Mesendoderm (in vitro differentiated cells): Measurements from ENCODE around the gene VPS18.

Experiments used
- DNase-seq: peaks from one replicate; pipeline ENCODE4 v3.0.0; 2013
- H2AK5ac ChIP-seq: 2 replicates; pipeline ENCODE4 v1.6.1; 2013; ENCODE audit warnings: low read length, inconsistent platforms
- H2BK120ac ChIP-seq: 2 replicates; pipeline ENCODE4 v1.6.1; 2013; ENCODE audit warnings: low read depth, mild to moderate bottlenecking, low read length, moderate library complexity, mixed read lengths
- H2BK15ac ChIP-seq: replicated peaks from 2 replicates; pipeline ENCODE4 v1.6.1; 2013; ENCODE audit warnings: low read depth, mild to moderate bottlenecking, moderate library complexity
- H2BK5ac ChIP-seq: 2 replicates; pipeline ENCODE4 v1.6.1; 2013; ENCODE audit warnings: low read length, inconsistent platforms
- H3K18ac ChIP-seq: 2 replicates; pipeline ENCODE4 v1.6.1; 2013; ENCODE audit warnings: mild to moderate bottlenecking, low read length, mixed read lengths
- H3K23ac ChIP-seq: one replicate; pipeline ENCODE4 v1.6.1; 2013; ENCODE audit warnings: low read length
- H3K27ac ChIP-seq: 2 replicates; pipeline ENCODE4 v1.5.1; 2013; ENCODE audit warnings: low read depth, mild to moderate bottlenecking, inconsistent platforms, low read length, moderate library complexity
- H3K27me3 ChIP-seq: 2 replicates; pipeline ENCODE4 v1.6.1; 2013; ENCODE audit warnings: low read length, control low read depth, mild to moderate bottlenecking, inconsistent platforms; ENCODE audit not compliant: insufficient read depth, poor library complexity
- H3K36me3 ChIP-seq: 2 replicates; pipeline ENCODE4 v1.6.1; 2013; ENCODE audit warnings: low read length, inconsistent platforms; ENCODE audit not compliant: control insufficient read depth, insufficient read depth
- H3K4ac ChIP-seq: one replicate; pipeline ENCODE4 v1.6.1; 2013; ENCODE audit warnings: low read depth, mild to moderate bottlenecking, low read length, moderate library complexity
- H3K4me1 ChIP-seq: 2 replicates; pipeline ENCODE4 v1.6.1; 2013; ENCODE audit warnings: low read depth, low read length, inconsistent platforms; ENCODE audit not compliant: control insufficient read depth
- H3K4me2 ChIP-seq: 2 replicates; pipeline ENCODE4 v1.6.1; 2013; ENCODE audit warnings: low read length
- H3K4me3 ChIP-seq: 2 replicates; pipeline ENCODE4 v1.5.1; 2013; ENCODE audit warnings: mild to moderate bottlenecking, low read length
- H3K56ac ChIP-seq: one replicate; pipeline ENCODE4 v1.6.1; 2013; ENCODE audit warnings: low read length
- H3K79me1 ChIP-seq: 2 replicates; pipeline ENCODE4 v1.6.1; 2013; ENCODE audit warnings: low read length, inconsistent platforms
- H3K79me2 ChIP-seq: 2 replicates; pipeline ENCODE4 v1.6.1; 2013; ENCODE audit warnings: mild to moderate bottlenecking, low read length; ENCODE audit not compliant: control insufficient read depth, insufficient read depth
- H3K9ac ChIP-seq: 2 replicates; pipeline ENCODE4 v1.6.1; 2013; ENCODE audit warnings: low read length, inconsistent platforms
- H4K5ac ChIP-seq: one replicate; pipeline ENCODE4 v1.6.1; 2013; ENCODE audit warnings: low read length
- H4K8ac ChIP-seq: one replicate; pipeline ENCODE4 v1.6.1; 2013; ENCODE audit warnings: low read depth, mild to moderate bottlenecking, control low read depth, low read length, moderate library complexity
- WGBS: extraction: QIAGEN DNeasy Blood & Tissue Kit; methylation state at CpG from one replicate; pipeline ENCODE4 v1.1.7; 2013; ENCODE audit warnings: low lambda C conversion rate, missing lambda C conversion rate; ENCODE audit not compliant: insufficient coverage; ENCODE audit errors: extremely low coverage; 5-methylcytosine and 5-hydroxymethylcytosine counted together

Gene VPS18

GRCh38 chr15:40906991-40907802 is 12.9 kb downstream of the VPS18 start:
- no peak overlapping the region for H3K27ac ChIP-seq
- no peaks in the 10 kb centered on the region for H3K79me2 ChIP-seq
- no peak overlapping the region for H4K8ac ChIP-seq
- H4K5ac ChIP-seq, result no peak overlapping the region
- no peak for DNase-seq
- no peak overlapping the region for H3K4ac ChIP-seq
- H2BK120ac ChIP-seq, result no peak overlapping the region
- H2BK15ac ChIP-seq, result no peak overlapping the region
- peak overlapping the region; percentile 74 for H3K9ac ChIP-seq
- WGBS, result no CpG with 5 or more reads among the region's 22 CpGs
- no peak overlapping the region for H3K4me3 ChIP-seq
- no peaks in the 10 kb centered on the region for H3K27me3 ChIP-seq
- H2BK5ac ChIP-seq, result no peak overlapping the region
- H2AK5ac ChIP-seq, result no peak overlapping the region
- peaks cover 3% of the 10 kb centered on the region for H3K4me1 ChIP-seq
- no peaks in the 10 kb centered on the region for H3K79me1 ChIP-seq
- H3K56ac ChIP-seq, result peak overlapping the region; percentile 85
- H3K18ac ChIP-seq, result no peak overlapping the region
- H3K4me2 ChIP-seq, result peak overlapping the region; percentile 98
- peaks cover 4% of the 10 kb centered on the region for H3K36me3 ChIP-seq
- no peak overlapping the region for H3K23ac ChIP-seq

DNA sequence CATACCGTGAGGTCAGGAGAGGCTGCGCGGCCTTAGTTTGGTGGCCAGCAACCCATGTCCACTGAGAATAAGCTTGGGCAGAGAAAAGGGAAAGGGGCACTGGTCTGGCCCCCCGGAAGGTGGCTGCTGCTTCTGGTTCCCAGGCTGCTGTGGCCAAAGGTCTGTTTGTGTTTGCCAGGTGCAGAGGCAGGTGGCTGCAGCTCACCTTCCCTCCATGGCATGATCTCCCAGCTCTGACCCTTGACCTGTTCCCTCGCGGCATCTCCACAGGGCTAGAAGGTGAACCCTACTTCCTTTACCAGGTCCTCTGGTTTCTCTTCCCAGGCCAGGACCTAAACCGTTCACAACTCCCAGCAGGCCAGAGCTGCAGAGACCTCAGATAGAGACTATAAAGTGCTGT is 13.8 kb downstream of the VPS18 start:
- Histone ChIP-seq H3K4me3 (no peak overlapping the region), H2BK15ac (no peak overlapping the region), H3K4me1 (peaks cover 3% of the 10 kb centered on the region), H2BK120ac (no peak overlapping the region), H3K79me2 (no peaks in the 10 kb centered on the region), H3K4me2 (no peak overlapping the region), H3K4ac (no peak overlapping the region), H3K23ac (no peak overlapping the region), H3K18ac (no peak overlapping the region), H3K27me3 (no peaks in the 10 kb centered on the region), H3K56ac (no peak overlapping the region), H2BK5ac (no peak overlapping the region), H3K9ac (no peak overlapping the region), H4K8ac (no peak overlapping the region), H3K79me1 (no peaks in the 10 kb centered on the region), H3K27ac (no peak overlapping the region), H3K36me3 (no peaks in the 10 kb centered on the region), H2AK5ac (no peak overlapping the region), H4K5ac (no peak overlapping the region)
- DNase-seq, result no peak
- WGBS, result no CpG with 5 or more reads among the region's 7 CpGs

- no peak for DNase-seq
- Histone ChIP-seq H3K9ac (no peak overlapping the region), H2BK120ac (no peak overlapping the region), H3K4me2 (no peak overlapping the region), H4K5ac (no peak overlapping the region), H3K79me2 (no peaks in the 10 kb centered on the region), H3K18ac (no peak overlapping the region), H3K36me3 (no peaks in the 10 kb centered on the region), H2AK5ac (no peak overlapping the region), H3K27ac (no peak overlapping the region), H3K23ac (no peak overlapping the region), H3K4ac (no peak overlapping the region), H3K79me1 (no peaks in the 10 kb centered on the region), H3K4me3 (no peak overlapping the region), H3K4me1 (peaks cover 3% of the 10 kb centered on the region), H2BK15ac (no peak overlapping the region), H3K27me3 (no peaks in the 10 kb centered on the region), H3K56ac (no peak overlapping the region), H4K8ac (no peak overlapping the region), H2BK5ac (no peak overlapping the region)
- WGBS, result no CpG with 5 or more reads among the region's 17 CpGs
Observed at GRCh38 chr15:40909662-40910630, 15.7 kb downstream of the VPS18 start.

- Histone ChIP-seq H3K36me3 (no peaks in the 10 kb centered on the region), H4K5ac (no peak overlapping the region), H3K23ac (no peak overlapping the region), H3K79me1 (no peaks in the 10 kb centered on the region), H2BK120ac (no peak overlapping the region), H4K8ac (no peak overlapping the region), H3K18ac (no peak overlapping the region), H3K9ac (peak overlapping the region; percentile 4), H3K79me2 (no peaks in the 10 kb centered on the region), H2AK5ac (no peak overlapping the region), H2BK15ac (no peak overlapping the region), H3K27ac (no peak overlapping the region), H2BK5ac (no peak overlapping the region), H3K4me1 (peaks cover 3% of the 10 kb centered on the region), H3K56ac (peak overlapping the region; percentile 35), H3K4ac (no peak overlapping the region), H3K27me3 (no peaks in the 10 kb centered on the region), H3K4me3 (no peak overlapping the region), H3K4me2 (no peak overlapping the region)
- WGBS, result no CpG with 5 or more reads among the region's 7 CpGs
- DNase-seq, result peak; percentile 96
Observed at GRCh38 chr15:40911141-40911540, 16.9 kb downstream of the VPS18 start.

GRCh38 chr15:40911693-40912092 is 17.4 kb downstream of the VPS18 start:
- H3K4me2 ChIP-seq, result no peak overlapping the region
- H3K56ac ChIP-seq, result no peak overlapping the region
- DNase-seq, result no peak
- H3K79me2 ChIP-seq, result no peaks in the 10 kb centered on the region
- WGBS, result no CpG with 5 or more reads among the region's 2 CpGs
- H2AK5ac ChIP-seq, result no peak overlapping the region
- peaks cover 3% of the 10 kb centered on the region for H3K4me1 ChIP-seq
- no peak overlapping the region for H3K23ac ChIP-seq
- no peak overlapping the region for H3K4ac ChIP-seq
- H3K27me3 ChIP-seq, result no peaks in the 10 kb centered on the region
- no peak overlapping the region for H4K5ac ChIP-seq
- H3K9ac ChIP-seq, result no peak overlapping the region
- no peaks in the 10 kb centered on the region for H3K36me3 ChIP-seq
- no peaks in the 10 kb centered on the region for H3K79me1 ChIP-seq
- no peak overlapping the region for H2BK15ac ChIP-seq
- no peak overlapping the region for H3K18ac ChIP-seq
- no peak overlapping the region for H2BK5ac ChIP-seq
- no peak overlapping the region for H3K4me3 ChIP-seq
- no peak overlapping the region for H2BK120ac ChIP-seq
- no peak overlapping the region for H3K27ac ChIP-seq
- no peak overlapping the region for H4K8ac ChIP-seq
